RPMI8226 (cell line): ENCODE measurements around the gene GBP5.
"Not testable (repeated sequence)": the region's sequence is repeated elsewhere in the genome, so short reads cannot be mapped to it uniquely, and the experiment has no call there.

Experiments used
- DNase-seq: peaks from one replicate; pipeline ENCODE4 v3.0.0-alpha.2; 2015

GBP5 gene

GRCh38 chr1:89279011-89279466 is 6.4 kb upstream of the GBP5 start:
- DNase-seq, result no peak

- no peak for DNase-seq
Measured at GRCh38 chr1:89277725-89278124, 5.1 kb upstream of the GBP5 start.

GRCh38 chr1:89276690-89277089 is 4.0 kb upstream of the GBP5 start:
- no peak for DNase-seq

- no peak for DNase-seq
Measured at GRCh38 chr1:89274411-89274857, 1.8 kb upstream of the GBP5 start.

GRCh38 chr1:89273324-89273778 is 691 bp upstream of the GBP5 start:
- DNase-seq, result no peak

- DNase-seq, result no peak
Measured at GRCh38 chr1:89271341-89272015, 1.2 kb downstream of the GBP5 start.

- no peak for DNase-seq
Measured at GRCh38 chr1:89270423-89270822, 2.2 kb downstream of the GBP5 start.

GRCh38 chr1:89269277-89269676 is 3.4 kb downstream of the GBP5 start:
- no peak for DNase-seq

GRCh38 chr1:89262643-89263042 is 10.0 kb downstream of the GBP5 start:
- no peak for DNase-seq

- no peak for DNase-seq
Measured at GRCh38 chr1:89261926-89262515, 10.6 kb downstream of the GBP5 start.

GRCh38 chr1:89260566-89261255 is 11.9 kb downstream of the GBP5 start:
- DNase-seq, result no peak

- DNase-seq, result no peak
Measured at GRCh38 chr1:89260042-89260441, 12.6 kb downstream of the GBP5 start.

GRCh38 chr1:89259283-89259971 is 13.2 kb downstream of the GBP5 start:
- no peak for DNase-seq

- no peak for DNase-seq
Measured at GRCh38 chr1:89257041-89257440, 15.6 kb downstream of the GBP5 start.

GRCh38 chr1:89255581-89255980 is 17.1 kb downstream of the GBP5 start:
- DNase-seq, result not testable (repeated sequence)

GRCh38 chr1:89254658-89255287 is 17.9 kb downstream of the GBP5 start:
- no peak for DNase-seq

GRCh38 chr1:89243046-89243445 is 29.6 kb downstream of the GBP5 start:
- no peak for DNase-seq
